KOPT-K1 (cell line): ENCODE results near the gene ZNF467.

ENCODE experiments used
- H3K27ac ChIP-seq: fragments of 200-600 bp; sonication (generic); 2 replicates; pipeline ENCODE4 v1.5.1; 2016; ENCODE audit warnings: antibody characterized with exemption, mild to moderate bottlenecking, low read depth, low read length; ENCODE audit not compliant: poor library complexity, severe bottlenecking
- H3K36me3 ChIP-seq: fragments of 200-600 bp; sonication (generic); 2 replicates; pipeline ENCODE4 v1.5.1; 2017; ENCODE audit warnings: antibody characterized with exemption, mild to moderate bottlenecking, low read length, moderate library complexity; ENCODE audit not compliant: insufficient read depth
- H3K9me3 ChIP-seq: fragments of 200-600 bp; sonication (generic); 2 replicates; pipeline ENCODE4 v1.5.1; 2017; ENCODE audit warnings: antibody characterized with exemption, low read length, mild to moderate bottlenecking; ENCODE audit not compliant: insufficient read depth, poor library complexity, severe bottlenecking

The ZNF467 gene

GRCh38 chr7:149815121-149815520 lies 41.7 kb upstream of the ZNF467 start:
- Histone ChIP-seq H3K36me3 (no peaks in the 10 kb centered on the region), H3K27ac (no peak overlapping the region), H3K9me3 (no peaks in the 10 kb centered on the region)

GRCh38 chr7:149814494-149814893 lies 41.1 kb upstream of the ZNF467 start:
- H3K9me3 ChIP-seq: no peaks in the 10 kb centered on the region
- H3K27ac ChIP-seq: no peak overlapping the region
- no peaks in the 10 kb centered on the region for H3K36me3 ChIP-seq

- no peaks in the 10 kb centered on the region for H3K9me3 ChIP-seq
- H3K36me3 ChIP-seq: no peaks in the 10 kb centered on the region
- no peak overlapping the region for H3K27ac ChIP-seq
These were observed 40.1 kb upstream of the ZNF467 start for GRCh38 chr7:149813254-149814035.

- Histone ChIP-seq H3K27ac (no peak overlapping the region), H3K36me3 (no peaks in the 10 kb centered on the region)
These were observed 38.6 kb upstream of the ZNF467 start for GRCh38 chr7:149811831-149812490.

GRCh38 chr7:149811221-149811620 lies 37.8 kb upstream of the ZNF467 start:
- H3K27ac ChIP-seq: no peak overlapping the region
- H3K9me3 ChIP-seq: no peaks in the 10 kb centered on the region
- H3K36me3 ChIP-seq: no peaks in the 10 kb centered on the region

More at GRCh38 chr7:149811831-149812490, 38.6 kb upstream of the ZNF467 start:
- no peaks in the 10 kb centered on the region for H3K9me3 ChIP-seq

- Histone ChIP-seq H3K27ac (no peak overlapping the region), H3K36me3 (no peaks in the 10 kb centered on the region), H3K9me3 (no peaks in the 10 kb centered on the region)
These were observed 35.8 kb upstream of the ZNF467 start for GRCh38 chr7:149809215-149809614.

GRCh38 chr7:149808311-149808710 lies 34.9 kb upstream of the ZNF467 start:
- Histone ChIP-seq H3K9me3 (no peaks in the 10 kb centered on the region), H3K27ac (no peak overlapping the region), H3K36me3 (no peaks in the 10 kb centered on the region)

- Histone ChIP-seq H3K36me3 (no peaks in the 10 kb centered on the region), H3K27ac (no peak overlapping the region), H3K9me3 (no peaks in the 10 kb centered on the region)
These were observed 33.3 kb upstream of the ZNF467 start for GRCh38 chr7:149806726-149807125.

- Histone ChIP-seq H3K27ac (no peak overlapping the region), H3K9me3 (no peaks in the 10 kb centered on the region), H3K36me3 (no peaks in the 10 kb centered on the region)
These were observed 30.7 kb upstream of the ZNF467 start for GRCh38 chr7:149804106-149804505.

- no peaks in the 10 kb centered on the region for H3K9me3 ChIP-seq
- no peak overlapping the region for H3K27ac ChIP-seq
- no peaks in the 10 kb centered on the region for H3K36me3 ChIP-seq
These were observed 30.2 kb upstream of the ZNF467 start for GRCh38 chr7:149803551-149804074.

GRCh38 chr7:149802966-149803365 lies 29.6 kb upstream of the ZNF467 start:
- H3K9me3 ChIP-seq: no peaks in the 10 kb centered on the region
- no peak overlapping the region for H3K27ac ChIP-seq
- no peaks in the 10 kb centered on the region for H3K36me3 ChIP-seq

GRCh38 chr7:149801816-149802215 lies 28.4 kb upstream of the ZNF467 start:
- Histone ChIP-seq H3K36me3 (no peaks in the 10 kb centered on the region), H3K9me3 (no peaks in the 10 kb centered on the region)

GRCh38 chr7:149801002-149801566 lies 27.7 kb upstream of the ZNF467 start:
- no peaks in the 10 kb centered on the region for H3K9me3 ChIP-seq
- no peak overlapping the region for H3K27ac ChIP-seq
- no peaks in the 10 kb centered on the region for H3K36me3 ChIP-seq

More at GRCh38 chr7:149801816-149802215, 28.4 kb upstream of the ZNF467 start:
- H3K27ac ChIP-seq: no peak overlapping the region

- Histone ChIP-seq H3K36me3 (no peaks in the 10 kb centered on the region), H3K27ac (no peak overlapping the region), H3K9me3 (no peaks in the 10 kb centered on the region)
These were observed 26.8 kb upstream of the ZNF467 start for GRCh38 chr7:149800169-149800555.

- Histone ChIP-seq H3K27ac (no peak overlapping the region), H3K9me3 (no peaks in the 10 kb centered on the region), H3K36me3 (no peaks in the 10 kb centered on the region)
These were observed 26.2 kb upstream of the ZNF467 start for GRCh38 chr7:149799397-149800168.
